Measurements from ENCODE around the gene TRERF1. TPM values are rescaled to one million over a fixed set of nuclear protein-coding genes. Genes with fewer than 3 reads are reported as not detected.

TRERF1 gene
- total and polyA plus RNA-seq, 2 experiments from 2014 or later: 3.2 to 5.1 TPM

DNA sequence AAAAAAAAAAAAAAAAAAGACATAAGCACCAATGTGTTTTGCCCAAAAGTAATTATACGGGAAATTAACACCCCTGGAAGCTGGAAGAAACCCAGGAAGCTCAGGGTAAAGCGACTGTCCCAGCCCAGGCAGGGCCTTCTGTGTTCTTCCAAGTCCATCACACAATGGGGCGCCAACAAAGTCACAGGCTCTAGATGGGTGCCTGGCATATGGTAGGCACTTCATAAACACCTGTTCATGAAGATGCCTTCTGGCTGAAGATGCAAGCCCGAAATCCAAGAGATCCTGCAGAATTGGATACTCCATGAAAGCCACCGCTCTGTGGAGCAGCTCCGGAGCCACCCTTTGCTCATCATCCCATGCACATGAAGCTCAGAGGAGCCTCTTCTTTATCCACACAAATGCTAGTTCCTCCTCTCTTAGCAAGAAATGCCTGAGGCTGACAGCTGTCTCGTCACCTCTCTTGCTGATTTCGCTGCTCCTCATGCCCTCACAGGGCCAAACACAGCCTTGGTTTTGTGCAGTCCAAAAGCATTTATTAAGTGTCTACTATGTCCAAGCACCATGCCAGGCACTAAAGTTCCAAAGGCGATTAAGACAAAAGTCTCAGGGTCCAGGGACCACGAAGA lies 76.6 kb downstream of the TRERF1 start:
- Histone ChIP-seq H3K4me3 (no peak overlapping the region), H3K27ac (no peak overlapping the region), H3K4me1 (ENCODE audit: insufficient read depth) (no peaks in the 10 kb centered on the region), H3K79me2 (peaks cover 26% of the 10 kb centered on the region), H3K9me2 (replicated peaks; ENCODE audit: insufficient read depth) (no peaks in the 10 kb centered on the region), H3K27me3 (no peaks in the 10 kb centered on the region), H3K4me2 (no peak overlapping the region), H2AFZ (no peak overlapping the region), H4K20me1 (ENCODE audit: insufficient read depth, poor library complexity, severe bottlenecking) (no peaks in the 10 kb centered on the region), H3K9me3 (ENCODE audit: low read depth) (no peaks in the 10 kb centered on the region), H3K36me3 (replicated peaks; ENCODE audit: insufficient read depth, low read depth) (no peaks in the 10 kb centered on the region)
- DNase-seq (ENCODE audit: low spot score): no peak
- 96% methylated on average over 10 of the region's 10 CpGs for WGBS (ENCODE audit: low lambda C conversion rate, missing lambda C conversion rate)
- TF ChIP-seq, protein P1, sequence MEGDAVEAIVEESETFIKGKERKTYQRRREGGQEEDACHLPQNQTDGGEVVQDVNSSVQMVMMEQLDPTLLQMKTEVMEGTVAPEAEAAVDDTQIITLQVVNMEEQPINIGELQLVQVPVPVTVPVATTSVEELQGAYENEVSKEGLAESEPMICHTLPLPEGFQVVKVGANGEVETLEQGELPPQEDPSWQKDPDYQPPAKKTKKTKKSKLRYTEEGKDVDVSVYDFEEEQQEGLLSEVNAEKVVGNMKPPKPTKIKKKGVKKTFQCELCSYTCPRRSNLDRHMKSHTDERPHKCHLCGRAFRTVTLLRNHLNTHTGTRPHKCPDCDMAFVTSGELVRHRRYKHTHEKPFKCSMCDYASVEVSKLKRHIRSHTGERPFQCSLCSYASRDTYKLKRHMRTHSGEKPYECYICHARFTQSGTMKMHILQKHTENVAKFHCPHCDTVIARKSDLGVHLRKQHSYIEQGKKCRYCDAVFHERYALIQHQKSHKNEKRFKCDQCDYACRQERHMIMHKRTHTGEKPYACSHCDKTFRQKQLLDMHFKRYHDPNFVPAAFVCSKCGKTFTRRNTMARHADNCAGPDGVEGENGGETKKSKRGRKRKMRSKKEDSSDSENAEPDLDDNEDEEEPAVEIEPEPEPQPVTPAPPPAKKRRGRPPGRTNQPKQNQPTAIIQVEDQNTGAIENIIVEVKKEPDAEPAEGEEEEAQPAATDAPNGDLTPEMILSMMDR (IDR thresholded peaks at IDR 0.05; ENCODE audit: poor library complexity): no peak
- no peak for TF ChIP-seq EZH2phosphoT487 (IDR thresholded peaks at IDR 0.05; ENCODE audit: low read depth, severe bottlenecking, unreplicated experiment)
- TF ChIP-seq EZH2 (IDR thresholded peaks at IDR 0.05; ENCODE audit: borderline replicate concordance): no peak

GRCh38 chr6:42374018-42374669 lies 77.6 kb downstream of the TRERF1 start:
- 81% methylated on average over 8 of the region's 8 CpGs for WGBS (ENCODE audit: low lambda C conversion rate, missing lambda C conversion rate)
- no peak for DNase-seq (ENCODE audit: low spot score)
- Histone ChIP-seq H3K4me3 (no peak overlapping the region), H3K9me3 (ENCODE audit: low read depth) (no peaks in the 10 kb centered on the region), H3K79me2 (peaks cover 26% of the 10 kb centered on the region), H3K4me2 (no peak overlapping the region), H4K20me1 (ENCODE audit: insufficient read depth, poor library complexity, severe bottlenecking) (no peaks in the 10 kb centered on the region), H3K4me1 (ENCODE audit: insufficient read depth) (no peaks in the 10 kb centered on the region), H3K27ac (no peak overlapping the region), H3K27me3 (no peaks in the 10 kb centered on the region), H3K9me2 (replicated peaks; ENCODE audit: insufficient read depth) (no peaks in the 10 kb centered on the region), H3K36me3 (replicated peaks; ENCODE audit: insufficient read depth, low read depth) (no peaks in the 10 kb centered on the region), H2AFZ (no peak overlapping the region)
- TF ChIP-seq, protein P1 (IDR thresholded peaks at IDR 0.05; ENCODE audit: poor library complexity): no peak
- TF ChIP-seq EZH2phosphoT487 (IDR thresholded peaks at IDR 0.05; ENCODE audit: low read depth, severe bottlenecking, unreplicated experiment): no peak
- TF ChIP-seq EZH2 (IDR thresholded peaks at IDR 0.05; ENCODE audit: borderline replicate concordance): no peak

DNA sequence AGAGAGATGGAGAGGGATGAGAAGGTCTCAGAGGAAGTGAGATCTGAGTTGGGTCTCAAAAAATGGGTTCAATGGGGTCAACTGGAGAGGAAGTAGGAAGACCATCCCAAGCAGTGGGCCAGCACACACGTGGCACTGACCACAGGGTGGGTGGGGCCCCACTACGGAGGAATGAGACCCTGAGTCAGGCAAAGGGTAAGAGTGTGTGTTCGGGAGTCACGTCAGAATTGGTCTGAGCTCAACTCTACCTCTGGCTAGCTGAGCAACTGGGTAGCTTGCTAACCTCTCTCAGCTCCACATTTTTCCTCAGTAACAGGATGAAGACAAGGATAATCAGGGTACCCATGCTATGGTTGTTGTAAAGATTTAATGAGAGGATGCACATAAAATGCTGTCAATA lies 79.0 kb downstream of the TRERF1 start:
- H2AFZ ChIP-seq: no peak overlapping the region
- H3K79me2 ChIP-seq: peaks cover 17% of the 10 kb centered on the region
- WGBS (ENCODE audit: low lambda C conversion rate, missing lambda C conversion rate): 87% methylated on average over 4 of the region's 4 CpGs
- H3K9me3 ChIP-seq (ENCODE audit: low read depth): no peaks in the 10 kb centered on the region
- H3K9me2 ChIP-seq (replicated peaks; ENCODE audit: insufficient read depth): no peaks in the 10 kb centered on the region
- H3K4me1 ChIP-seq (ENCODE audit: insufficient read depth): peaks cover 6% of the 10 kb centered on the region
- TF ChIP-seq, protein P1 (IDR thresholded peaks at IDR 0.05; ENCODE audit: poor library complexity): no peak
- TF ChIP-seq EZH2 (IDR thresholded peaks at IDR 0.05; ENCODE audit: borderline replicate concordance) (no peak), EZH2phosphoT487 (IDR thresholded peaks at IDR 0.05; ENCODE audit: low read depth, severe bottlenecking, unreplicated experiment) (no peak)
- H3K27me3 ChIP-seq: no peaks in the 10 kb centered on the region
- no peaks in the 10 kb centered on the region for H3K36me3 ChIP-seq (replicated peaks; ENCODE audit: insufficient read depth, low read depth)
- no peak overlapping the region for H3K4me3 ChIP-seq
- no peak for DNase-seq (ENCODE audit: low spot score)
- H3K27ac ChIP-seq: no peak overlapping the region
- H4K20me1 ChIP-seq (ENCODE audit: insufficient read depth, poor library complexity, severe bottlenecking): no peaks in the 10 kb centered on the region
- no peak overlapping the region for H3K4me2 ChIP-seq
